K562 (cell line): Measurements from ENCODE around the gene PPAN.

Experiments
- HDAC6 ChIP-seq: IDR thresholded peaks from 2 replicates; pipeline ENCODE4 v1.6.1; 2012; ENCODE audit warnings: low read depth, mild to moderate bottlenecking, control low read depth, inconsistent platforms, low read length, moderate library complexity
- SAP30 ChIP-seq: fragments of 200-600 bp; sonication (generic); IDR thresholded peaks from 2 replicates; pipeline ENCODE4 v1.6.1; 2012; ENCODE audit warnings: borderline replicate concordance, low read depth, mild to moderate bottlenecking, moderate library complexity, low read length, control low read depth, inconsistent platforms; ENCODE audit not compliant: insufficient read depth, poor library complexity, severe bottlenecking
- TF ChIP-seq, protein P1 (sequence below), 3 experiments: IDR thresholded peaks in 2 of 3; conservative IDR thresholded peaks in 1 of 3; 2 replicates each; pipeline ENCODE4 v1.5.1; 2011 to 2012; ENCODE audit warnings: low read length in 3 of 3, mild to moderate bottlenecking in 3 of 3, control low read depth in 2 of 3, improper control_type of control experiment in 1 of 3, inconsistent platforms in 1 of 3, low read depth in 1 of 3, mixed read lengths in 1 of 3, moderate library complexity in 1 of 3; ENCODE audit not compliant: insufficient read depth in 2 of 3

GRCh38 chr19:10088949-10089554 is 17.1 kb upstream of the PPAN start:
- TF ChIP-seq HDAC6: no peak
- no peak for TF ChIP-seq SAP30
- TF ChIP-seq, protein P1, sequence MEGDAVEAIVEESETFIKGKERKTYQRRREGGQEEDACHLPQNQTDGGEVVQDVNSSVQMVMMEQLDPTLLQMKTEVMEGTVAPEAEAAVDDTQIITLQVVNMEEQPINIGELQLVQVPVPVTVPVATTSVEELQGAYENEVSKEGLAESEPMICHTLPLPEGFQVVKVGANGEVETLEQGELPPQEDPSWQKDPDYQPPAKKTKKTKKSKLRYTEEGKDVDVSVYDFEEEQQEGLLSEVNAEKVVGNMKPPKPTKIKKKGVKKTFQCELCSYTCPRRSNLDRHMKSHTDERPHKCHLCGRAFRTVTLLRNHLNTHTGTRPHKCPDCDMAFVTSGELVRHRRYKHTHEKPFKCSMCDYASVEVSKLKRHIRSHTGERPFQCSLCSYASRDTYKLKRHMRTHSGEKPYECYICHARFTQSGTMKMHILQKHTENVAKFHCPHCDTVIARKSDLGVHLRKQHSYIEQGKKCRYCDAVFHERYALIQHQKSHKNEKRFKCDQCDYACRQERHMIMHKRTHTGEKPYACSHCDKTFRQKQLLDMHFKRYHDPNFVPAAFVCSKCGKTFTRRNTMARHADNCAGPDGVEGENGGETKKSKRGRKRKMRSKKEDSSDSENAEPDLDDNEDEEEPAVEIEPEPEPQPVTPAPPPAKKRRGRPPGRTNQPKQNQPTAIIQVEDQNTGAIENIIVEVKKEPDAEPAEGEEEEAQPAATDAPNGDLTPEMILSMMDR (IDR thresholded peaks at IDR 0.05 in 2 of 3, conservative IDR thresholded peaks at IDR 0.05 in 1 of 3; ENCODE audit: insufficient read depth in 2 of 3, low read depth in 1 of 3, low read length in 3 of 3): no peak
